Prostate gland (tissue), 2 donors: ENCODE results near the gene RBM47.

Experiments
- CTCF ChIP-seq, 4 experiments: fragments of 200-600 bp in 2 of 4; fragments of 450-650 bp in 2 of 4; sonication (generic) in 2 of 4; IDR thresholded peaks; 1 replicate in 3 of 4; 2 replicates in 1 of 4; pipeline ENCODE4 v1.5.1; 2016 to 2019; ENCODE audit warnings: antibody characterized with exemption in 4 of 4, mild to moderate bottlenecking in 2 of 4, moderate library complexity in 2 of 4
- POLR2A ChIP-seq: fragments of 450-650 bp; IDR thresholded peaks from one replicate; pipeline ENCODE4 v1.6.1; 2016; ENCODE audit warnings: antibody characterized with exemption, mild to moderate bottlenecking

- TF ChIP-seq CTCF (IDR thresholded peaks at IDR 0.05) (no peak), POLR2A (no peak)
These were observed 106.1 kb downstream of the RBM47 start for GRCh38 chr4:40523581-40523980.
